T-helper 9 cell (primary cell): Measurements from ENCODE around the gene LRRC61.

Source experiments
- DNase-seq: peaks from one replicate; pipeline ENCODE4 v3.0.0-alpha.2; 2020

LRRC61 gene

DNA sequence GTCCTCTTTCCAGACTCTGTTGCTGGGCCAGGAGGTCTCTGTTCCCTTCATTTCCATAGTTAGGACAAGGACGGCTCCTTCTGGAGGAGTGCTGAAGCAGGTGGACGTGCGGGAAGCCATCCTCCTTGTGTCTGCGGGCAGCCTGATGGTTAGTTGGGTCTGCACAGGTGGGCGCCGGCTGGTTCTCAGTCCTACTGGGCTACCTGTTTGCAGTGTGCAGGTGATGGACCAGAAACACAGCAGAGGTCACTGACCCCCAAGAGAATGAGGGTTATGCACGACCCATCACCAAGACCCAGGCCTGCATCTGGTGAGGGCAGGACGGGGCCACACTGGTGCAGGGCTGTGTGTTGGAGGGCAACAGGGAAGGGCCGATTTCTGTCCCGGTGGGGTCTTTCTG lies 10.5 kb downstream of the LRRC61 start:
- no peak for DNase-seq

DNA sequence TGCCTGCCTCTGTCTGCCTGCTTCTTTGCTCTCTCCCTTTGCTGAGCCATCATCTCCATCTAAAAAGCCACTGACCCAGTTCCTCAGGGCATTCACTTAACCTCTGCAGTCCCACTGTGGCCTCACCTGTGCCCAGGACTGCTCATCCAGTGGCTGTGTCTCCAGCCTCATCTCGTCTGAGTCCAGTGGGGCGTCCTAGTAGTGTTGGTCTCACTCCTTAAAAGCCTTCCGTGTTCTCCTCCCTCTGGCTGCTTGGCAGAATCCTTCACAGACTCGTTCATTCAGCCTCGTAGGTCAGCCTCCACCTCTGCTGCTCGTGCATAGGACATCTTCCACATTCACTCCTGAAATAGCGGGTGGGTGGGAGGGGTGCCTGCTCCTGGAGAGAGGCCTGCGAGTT lies 11.0 kb downstream of the LRRC61 start:
- no peak for DNase-seq

DNA sequence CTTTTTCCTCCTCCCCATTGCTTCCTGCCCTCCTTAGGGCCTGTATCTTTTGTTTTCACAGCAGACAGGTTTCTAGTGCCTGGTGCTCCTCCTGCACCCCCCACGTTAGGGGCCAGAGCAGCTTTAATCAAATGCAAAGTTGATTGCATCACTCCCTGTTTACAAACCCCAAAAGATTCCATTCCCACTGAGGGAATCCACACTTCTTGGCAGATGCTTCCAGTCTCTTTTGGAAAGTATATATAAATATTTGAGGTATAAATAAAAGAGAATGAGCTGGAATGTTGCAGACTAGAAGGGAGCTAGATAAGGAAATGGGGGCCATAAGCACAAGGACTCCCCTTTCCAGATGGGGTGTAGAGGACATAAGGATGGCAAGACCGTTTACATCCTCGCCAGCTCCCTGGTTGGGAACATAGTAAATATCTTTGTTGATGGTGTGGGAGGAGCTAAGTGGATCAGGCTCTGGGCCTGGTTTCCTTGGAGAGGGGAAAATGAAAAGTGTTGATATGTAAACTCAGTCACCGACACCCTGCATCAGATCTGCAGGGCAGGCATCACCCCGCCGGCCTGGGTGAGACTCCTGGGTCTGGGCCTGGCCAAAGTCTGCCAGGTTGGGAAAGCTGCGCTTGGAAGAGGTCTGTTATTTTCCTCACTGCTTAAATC lies 12.1 kb downstream of the LRRC61 start:
- DNase-seq = no peak

DNA sequence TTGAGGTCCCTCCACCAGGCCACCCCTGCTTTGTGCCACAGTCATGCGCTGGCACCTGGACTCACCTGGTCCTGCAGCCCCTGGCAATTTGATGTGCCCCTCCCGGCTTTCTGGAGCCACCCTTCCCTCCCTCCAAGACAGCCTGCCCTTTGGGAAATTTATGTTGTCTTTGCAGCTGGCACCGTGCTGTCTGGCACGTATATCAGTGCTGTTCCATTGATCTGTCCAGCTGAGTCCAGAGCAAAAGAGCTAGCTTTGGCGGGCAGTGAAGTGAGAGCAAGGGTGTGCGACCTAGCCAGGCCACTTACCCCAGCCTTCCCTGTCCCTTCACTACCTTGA lies 12.6 kb downstream of the LRRC61 start:
- no peak for DNase-seq

DNA sequence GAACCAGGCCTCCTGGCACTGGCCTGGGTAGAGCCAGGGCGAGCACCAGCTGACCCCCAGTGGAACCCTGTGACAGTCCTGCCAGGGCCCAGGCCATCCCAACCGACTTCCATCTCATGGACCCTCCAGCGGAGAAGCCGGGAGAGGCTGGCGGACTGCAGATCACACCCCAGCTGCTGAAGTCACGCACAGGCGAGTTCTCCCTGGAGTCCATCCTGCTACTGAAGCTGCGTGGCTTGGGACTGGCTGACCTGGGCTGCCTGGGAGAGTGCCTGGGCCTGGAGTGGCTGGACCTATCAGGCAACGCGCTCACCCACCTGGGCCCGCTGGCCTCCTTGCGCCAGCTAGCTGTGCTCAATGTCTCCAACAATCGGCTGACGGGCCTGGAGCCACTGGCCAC lies 13.6 kb downstream of the LRRC61 start:
- DNase-seq = no peak

DNA sequence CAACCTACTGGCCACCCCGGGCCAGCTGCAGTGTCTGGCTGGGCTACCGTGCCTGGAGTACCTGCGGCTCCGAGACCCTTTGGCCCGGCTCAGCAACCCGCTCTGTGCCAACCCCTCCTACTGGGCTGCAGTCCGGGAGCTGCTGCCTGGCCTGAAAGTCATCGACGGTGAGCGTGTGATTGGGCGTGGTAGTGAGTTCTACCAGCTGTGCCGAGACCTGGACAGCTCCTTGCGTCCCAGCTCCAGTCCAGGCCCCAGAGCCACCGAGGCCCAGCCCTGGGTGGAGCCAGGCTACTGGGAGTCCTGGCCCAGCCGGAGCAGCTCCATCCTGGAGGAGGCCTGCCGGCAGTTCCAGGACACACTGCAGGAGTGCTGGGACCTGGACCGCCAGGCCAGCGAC lies 14.0 kb downstream of the LRRC61 start:
- no peak for DNase-seq

DNA sequence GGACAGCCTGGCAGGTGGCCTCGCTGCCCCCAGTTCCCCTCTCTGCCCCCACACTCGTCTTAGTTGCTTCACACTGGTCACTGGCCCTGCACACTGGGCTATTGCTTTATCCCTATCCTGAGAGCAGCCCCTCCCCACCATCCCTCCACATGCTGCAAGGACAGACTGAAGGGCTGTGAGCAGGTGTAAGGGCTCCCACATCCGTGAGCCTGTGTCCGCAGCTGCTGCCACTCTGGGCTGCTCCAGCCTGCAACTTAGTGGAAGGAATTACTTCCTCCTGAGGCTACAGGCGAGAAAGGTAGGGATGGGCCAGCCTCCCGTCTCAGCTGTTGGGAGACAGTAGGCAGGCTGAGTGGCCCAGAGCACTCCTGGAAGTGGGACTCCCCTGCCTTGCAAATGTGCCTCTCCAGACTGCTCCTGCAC lies 14.5 kb downstream of the LRRC61 start:
- DNase-seq = no peak

DNA sequence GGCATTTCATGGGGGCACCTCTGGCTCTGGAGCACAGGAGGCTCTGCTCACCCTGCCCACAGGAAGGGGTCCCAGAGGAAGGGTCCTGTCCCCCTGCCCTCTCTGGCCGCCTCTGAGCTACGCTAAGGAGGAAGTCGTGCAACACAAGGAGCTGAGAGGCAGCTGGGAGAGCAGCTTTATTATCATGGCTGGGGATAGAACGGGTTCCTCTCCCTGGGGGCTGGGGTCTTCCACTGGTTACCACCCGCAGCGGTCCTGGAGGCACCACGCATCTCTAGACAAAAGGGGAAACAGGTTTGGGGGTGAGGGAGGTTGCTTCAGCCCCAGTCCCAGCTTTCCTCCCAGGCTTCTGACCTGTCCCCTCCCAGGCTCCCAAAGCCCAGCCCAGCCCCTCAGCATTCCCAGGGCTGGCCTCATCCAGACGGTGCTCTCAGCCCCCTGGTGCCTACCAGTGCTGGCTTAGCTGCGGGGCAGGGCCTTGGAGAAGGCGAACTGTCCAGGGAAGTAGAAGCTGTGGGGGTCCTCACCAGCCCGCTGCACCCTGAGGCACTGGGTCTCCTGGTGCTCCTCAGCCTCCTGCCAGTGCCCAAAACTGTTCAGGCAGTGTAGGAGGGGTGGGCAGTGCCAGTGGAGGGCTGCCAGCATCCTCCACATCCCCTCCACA lies 15.1 kb downstream of the LRRC61 start:
- DNase-seq = no peak

DNA sequence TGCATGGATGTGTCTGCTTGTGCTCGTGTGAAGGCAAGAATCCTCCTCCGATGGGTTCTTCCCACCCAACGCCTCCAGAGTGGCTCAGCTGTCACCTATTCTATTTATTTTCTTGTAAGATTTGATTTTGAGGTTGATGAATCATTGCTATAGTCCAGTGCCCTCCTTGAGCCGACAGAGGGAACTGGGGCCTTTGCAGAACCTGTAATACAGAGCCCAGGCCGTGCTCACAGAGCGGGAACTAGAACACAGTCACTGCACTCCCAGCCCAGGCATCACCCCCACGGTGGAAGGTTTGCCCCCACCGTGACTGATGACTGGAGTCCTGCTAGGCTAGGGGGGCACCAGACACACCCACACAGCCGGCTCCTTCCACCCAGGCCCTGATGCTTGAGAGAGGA lies 16.3 kb downstream of the LRRC61 start:
- DNase-seq = no peak

DNA sequence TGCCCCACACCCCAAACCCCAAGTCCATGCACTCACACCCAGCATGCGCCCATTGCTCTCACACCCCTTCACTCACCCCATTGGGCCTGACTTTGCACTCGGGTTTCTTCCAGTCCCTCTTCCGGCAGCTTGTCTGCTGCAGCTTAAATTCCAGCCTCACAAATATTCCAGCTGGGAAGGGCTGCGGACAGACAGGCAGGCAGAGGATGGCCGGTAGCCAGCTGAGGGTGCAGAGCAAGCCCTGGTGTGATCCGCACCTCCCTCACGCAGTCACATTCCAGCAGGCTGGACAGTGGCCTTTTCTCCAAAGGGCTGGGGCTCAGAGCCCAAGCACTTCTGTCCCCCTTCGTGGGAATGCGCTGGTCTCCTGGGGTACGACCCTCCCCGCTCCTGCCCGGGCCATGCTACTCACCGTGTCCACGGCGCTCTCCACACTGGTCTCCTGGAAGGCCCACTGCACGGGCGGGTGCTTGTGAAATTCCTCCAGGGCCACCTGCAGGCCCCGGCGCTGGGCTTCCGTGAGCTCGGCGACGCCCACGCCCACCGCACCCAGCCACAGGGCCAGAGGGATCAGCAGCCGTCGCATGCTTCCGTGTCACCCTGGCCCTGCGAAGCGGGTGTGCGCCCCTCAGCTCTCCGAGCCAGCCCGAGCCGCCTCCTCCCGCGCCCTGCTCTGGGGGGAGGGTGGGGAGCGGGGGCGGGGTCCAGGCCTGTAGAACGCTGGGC lies 17.0 kb downstream of the LRRC61 start:
- DNase-seq = no peak

DNA sequence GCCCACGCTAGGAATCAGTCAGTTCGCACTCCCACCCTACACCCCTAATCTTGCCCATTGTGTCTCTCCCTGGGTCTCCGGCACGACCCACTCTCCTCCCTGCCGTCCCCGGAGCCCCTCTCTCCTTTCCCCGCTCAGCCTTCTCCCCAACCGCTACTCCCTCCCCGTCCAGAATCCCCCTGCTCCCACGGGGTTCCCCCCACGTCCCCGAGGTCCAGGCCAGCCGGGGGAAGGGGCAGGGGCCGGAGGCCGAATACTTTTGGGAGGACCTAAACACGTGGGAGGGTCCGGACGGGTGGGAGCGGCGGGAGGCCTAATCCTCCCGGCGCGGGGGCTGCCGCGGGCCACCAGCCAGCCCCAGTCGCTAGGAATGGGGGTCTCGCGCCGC lies 17.7 kb downstream of the LRRC61 start:
- DNase-seq = no peak

DNA sequence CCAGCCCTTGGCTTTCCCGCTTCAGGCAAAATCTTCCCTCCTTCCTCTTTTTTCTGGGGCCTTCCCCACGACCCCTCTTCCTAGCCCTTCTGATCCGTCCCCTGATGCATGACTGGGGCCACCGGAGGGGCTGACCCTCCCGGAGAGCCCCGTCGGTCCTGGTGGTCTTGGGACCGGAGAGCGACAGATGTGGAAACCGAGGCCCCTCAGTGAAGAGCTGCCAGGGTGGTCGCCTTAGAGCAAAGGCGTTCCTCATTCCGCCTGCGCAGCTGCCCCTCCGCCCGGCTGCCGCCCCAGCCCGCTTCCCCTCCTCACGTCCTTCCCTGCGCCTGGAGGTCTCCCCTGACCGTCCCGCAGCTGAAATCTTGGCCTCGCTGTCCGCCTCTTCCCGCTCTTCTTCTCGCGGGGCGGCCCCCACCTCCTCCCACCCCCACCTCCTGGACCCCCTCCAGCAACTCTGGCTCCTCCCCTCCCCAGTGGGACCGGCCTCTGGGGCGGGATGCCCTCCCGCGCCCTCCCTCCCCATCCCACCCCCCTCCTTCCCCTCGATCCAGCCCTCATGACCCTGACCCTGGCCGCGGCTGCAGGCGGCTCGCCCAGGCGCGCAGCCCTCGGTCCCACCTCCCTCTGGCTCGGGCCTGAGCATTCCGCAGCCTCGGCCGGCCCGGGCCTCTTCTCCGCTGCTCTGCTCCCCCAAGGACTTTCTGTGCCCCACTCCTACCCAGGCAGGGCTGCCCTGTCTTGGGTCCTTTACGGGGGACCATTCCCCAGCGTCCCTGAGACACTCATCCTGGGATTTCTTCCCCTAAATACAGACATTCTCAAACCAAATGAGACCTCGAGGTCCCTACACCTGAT lies 18.3 kb downstream of the LRRC61 start, which contains the start of gene RARRES2:
Gene RARRES2 (minus strand): TSS at position 367 of the 858 bp plus-strand sequence. CDS start 1,020 bp downstream, outside the sequence.
- DNase-seq = no peak

DNA sequence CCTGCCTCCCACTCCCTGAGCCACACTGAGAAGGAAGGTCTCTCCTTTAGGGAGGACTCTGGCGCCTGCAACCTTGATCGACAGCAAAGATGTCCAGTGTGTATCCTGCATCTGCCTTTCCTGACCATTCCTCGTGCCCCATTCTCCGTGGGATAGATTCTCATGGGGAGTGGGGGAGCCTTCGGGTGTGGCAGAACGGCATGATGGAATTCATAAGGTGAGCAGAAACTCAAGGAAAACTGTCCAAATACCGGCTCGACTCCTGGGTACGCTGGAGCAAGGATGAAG lies 18.9 kb downstream of the LRRC61 start:
- DNase-seq = no peak

DNA sequence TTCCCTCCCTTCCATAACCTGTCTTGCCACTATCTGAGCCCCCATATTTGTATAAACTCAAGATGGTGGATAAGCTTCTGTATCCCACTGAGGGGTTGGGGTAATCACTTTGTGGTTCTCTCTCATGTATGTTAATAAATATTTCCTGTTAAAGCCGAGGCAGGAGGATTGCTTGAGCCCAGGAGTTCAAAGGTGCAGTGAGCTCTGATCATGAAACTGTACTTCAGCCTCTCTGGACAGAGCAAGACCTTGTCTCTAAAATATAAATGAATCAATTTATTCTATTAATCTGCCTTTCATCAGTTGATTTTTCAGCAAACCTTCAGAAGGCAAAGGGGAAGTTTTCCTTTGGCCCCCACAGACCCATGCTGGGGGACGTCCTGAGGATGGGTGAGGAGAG lies 20.1 kb downstream of the LRRC61 start:
- no peak for DNase-seq

DNA sequence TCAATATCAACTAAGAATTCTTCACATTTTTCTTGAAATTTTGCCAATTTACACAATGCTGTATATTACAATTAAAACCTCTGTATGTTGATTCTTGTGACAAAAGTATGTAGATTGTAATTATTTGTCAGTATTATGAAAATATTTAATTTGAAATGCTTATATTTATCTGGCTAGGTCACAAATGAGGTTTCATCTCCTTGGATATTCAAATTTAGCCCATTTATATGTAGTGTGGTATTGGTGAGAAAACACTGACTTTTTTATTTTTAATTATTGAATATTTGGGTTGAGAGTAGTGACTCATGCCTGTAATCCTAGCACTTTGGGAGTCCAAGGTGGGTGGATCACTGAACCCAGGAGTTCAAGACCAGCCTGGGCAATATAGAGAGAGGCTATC lies 21.1 kb downstream of the LRRC61 start:
- DNase-seq = no peak

DNA sequence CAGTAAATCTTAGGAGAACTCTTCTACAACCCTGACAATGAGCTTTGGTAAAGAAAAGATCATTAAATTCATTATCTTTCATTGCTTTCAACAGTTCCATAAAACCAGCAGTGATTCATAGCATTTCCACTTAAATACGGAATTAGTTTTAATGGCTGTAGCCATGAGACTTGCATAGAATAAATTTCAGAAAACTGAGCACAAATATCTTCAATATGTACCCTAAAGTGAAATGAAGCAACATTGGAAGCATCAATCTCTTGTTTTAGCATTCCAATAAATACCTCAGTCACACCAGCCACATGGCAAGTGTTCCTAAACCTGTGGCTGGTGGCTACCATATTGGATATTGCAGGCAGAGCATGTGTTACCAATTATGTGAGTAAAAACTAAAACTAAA lies 21.9 kb downstream of the LRRC61 start:
- no peak for DNase-seq

DNA sequence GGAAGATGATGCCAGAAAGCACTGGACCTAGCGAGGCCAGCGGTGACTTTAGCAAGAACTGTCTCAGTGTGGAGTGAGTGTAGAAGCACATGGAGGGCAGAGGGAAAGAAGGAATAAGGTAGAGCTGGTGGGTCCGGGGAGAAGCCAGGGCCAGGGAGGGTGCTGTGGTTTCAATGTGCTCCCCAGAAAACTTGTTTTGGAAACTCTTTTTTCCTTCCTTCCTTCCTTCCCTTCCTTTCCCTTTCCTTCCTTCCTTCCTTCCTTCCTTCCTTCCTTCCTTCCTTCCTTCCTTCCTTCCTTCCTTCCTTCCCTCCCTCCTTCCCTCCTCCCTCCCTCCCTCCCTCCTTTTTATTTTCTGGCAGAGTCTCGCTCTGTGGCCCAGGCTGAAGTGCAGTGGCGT lies 23.8 kb downstream of the LRRC61 start:
- DNase-seq = no peak

DNA sequence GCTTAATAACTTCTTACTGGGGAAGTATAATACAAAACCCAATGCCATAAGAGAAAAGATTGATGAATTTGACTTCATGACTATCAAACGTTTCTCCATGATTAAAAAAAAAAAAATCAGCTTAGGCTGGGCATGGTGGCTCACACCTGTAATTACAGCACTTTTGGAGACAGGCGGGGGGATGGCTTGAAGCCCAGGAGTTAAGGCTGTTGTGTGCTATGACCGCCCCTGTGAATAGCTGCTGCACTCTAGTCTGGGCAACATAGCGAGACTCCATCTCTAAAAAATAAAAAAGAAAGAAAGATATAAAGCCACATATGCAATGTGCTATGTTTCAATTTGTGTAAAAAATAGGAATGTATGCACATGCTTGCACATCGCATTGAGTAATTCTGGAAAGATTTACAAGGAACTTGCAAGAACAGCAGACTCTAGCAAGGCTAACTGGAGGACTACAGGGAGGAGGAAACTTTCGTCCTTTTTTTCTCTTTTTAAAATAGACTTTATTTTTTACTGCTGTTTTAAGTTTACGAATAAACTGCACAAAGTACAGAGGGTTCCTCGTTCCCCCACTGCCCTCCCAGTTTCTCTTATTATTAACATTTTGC lies 28.5 kb downstream of the LRRC61 start:
- DNase-seq = no peak

DNA sequence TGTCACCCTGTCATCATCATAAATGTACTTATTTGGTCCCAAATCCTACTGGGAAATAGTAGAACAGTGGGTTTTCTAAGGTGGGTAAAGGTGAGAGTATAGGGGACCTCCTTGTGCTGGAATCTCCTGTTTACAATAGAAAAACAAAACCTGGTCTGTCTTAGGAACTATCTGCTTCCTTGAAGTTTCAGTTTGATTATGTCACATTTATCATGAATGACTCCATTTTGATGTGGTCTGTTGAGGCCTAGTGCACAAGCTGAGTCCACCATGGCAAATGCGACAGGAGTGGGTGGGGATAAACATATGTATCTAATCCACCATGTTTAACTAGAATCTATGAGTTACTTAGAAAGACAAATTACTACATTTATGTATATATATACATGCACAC lies 32.5 kb downstream of the LRRC61 start:
- DNase-seq = no peak

DNA sequence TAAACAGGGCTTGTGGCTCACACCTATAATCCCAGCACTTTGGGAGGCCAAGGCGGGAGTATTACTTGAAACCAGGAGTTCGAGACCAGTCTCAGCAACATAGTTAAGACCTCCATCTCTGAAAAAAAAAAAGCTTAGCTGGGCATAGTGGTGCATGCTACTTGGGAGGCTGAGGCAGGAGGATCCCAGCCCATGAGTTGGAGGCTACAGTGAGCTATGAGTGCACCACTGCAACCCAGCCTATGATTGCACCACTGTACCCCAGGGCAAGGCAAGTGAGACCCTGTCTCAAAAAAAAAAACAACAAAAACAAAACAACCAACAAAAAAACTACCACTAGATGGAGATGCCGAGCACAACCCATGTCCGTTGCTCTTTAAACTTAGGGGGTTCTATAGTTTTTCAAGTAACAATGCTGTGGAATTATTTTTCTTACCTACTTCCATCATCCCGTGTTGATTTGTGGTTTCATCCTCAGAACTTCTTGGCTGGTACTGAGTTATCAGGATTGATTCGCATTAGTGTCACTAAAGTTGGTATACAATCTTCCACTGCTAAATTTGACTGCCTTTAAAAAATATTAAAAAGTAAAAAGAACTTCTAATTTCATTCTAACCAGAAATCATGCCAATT lies 33.2 kb downstream of the LRRC61 start:
- no peak for DNase-seq

DNA sequence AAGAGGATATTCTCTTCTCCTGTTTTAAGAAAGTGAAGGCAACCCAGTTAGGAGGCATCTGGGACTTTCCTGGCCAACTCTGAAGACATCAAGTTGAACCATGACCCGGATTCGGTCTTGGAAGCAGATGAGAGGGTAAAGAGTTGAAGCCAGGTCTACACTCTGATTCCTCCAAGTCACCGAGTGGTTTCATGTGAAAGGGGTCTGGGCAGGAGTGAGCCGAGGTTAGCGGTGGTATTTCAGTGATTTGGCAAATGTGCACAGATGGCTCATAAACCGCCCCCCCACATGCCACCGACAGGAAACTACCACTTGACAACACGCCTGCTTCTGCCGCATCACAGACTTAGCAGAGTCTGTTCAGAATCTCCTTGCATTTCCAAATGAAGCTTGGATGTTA lies 34.1 kb downstream of the LRRC61 start:
- peak; percentile 50 for DNase-seq

DNA sequence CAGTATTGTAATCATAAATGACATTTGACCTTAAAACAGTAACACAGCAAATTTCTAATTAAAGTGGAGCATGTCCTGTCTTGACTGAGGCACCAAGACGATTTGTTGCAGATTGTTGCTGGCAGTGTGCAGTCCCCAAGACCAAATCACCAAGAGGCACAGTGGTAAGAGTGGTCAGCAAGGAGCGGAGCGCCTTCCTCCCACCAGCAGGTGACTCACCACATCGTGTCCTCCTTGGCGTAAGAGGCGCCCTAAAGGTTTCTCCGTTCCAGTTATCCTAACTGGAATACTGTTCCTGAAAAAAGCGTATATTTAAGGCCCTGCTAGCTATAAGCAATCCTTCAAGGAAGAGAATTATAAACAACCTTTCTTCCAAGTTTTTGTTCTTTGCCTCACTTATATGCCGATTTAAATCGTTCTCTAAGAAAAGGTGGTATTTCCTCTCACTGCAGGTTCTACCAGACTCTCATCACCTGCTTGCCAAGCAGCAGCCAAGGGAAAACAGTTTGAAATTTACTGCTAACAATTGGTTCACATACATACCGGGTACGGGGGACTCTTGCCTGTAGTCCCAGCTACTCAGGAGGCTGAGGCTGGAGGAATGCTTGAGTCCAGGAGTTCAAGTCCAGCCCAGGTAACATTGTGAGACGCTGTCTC lies 34.7 kb downstream of the LRRC61 start:
- DNase-seq = no peak
